Measurements from ENCODE around the gene PSMD10. TPM values are rescaled to one million over a fixed set of nuclear protein-coding genes. Genes with fewer than 3 reads are reported as not detected.

The PSMD10 gene
- total RNA-seq (100 to 1,000 TPM in 1 of 9 donors, 10 to 100 TPM in 8; 21.1 to 112 (median 50.9) TPM), polyA plus RNA-seq (10 to 100 TPM; 27.6 to 85.4 (median 30.4) TPM)
- long read RNA-seq, donor 1, transcript PSMD10-201 (5 exons, 1,546 nt) = major isoform, 90 of 139 reads
- long read RNA-seq, donor 1, partial matches to known transcripts = 25 of 139 reads
- long read RNA-seq, donor 1, other reads (novel, unspliced or antisense) = 21 of 139 reads
- long read RNA-seq, donor 2, transcript PSMD10-201 (5 exons, 1,546 nt) = major isoform, 56 of 63 reads
- long read RNA-seq, donor 2, partial matches to known transcripts = 0 of 63 reads
- long read RNA-seq, donor 2, other reads (novel, unspliced or antisense) = 0 of 63 reads
- long read RNA-seq, donor 3, transcript PSMD10-204 (5 exons, 768 nt) = minor isoform, 5 of 76 reads
- long read RNA-seq, donor 3, transcript PSMD10-201 (5 exons, 1,546 nt) = major isoform, 50 of 76 reads
- long read RNA-seq, donor 3, partial matches to known transcripts = 21 of 76 reads
- long read RNA-seq, donor 3, other reads (novel, unspliced or antisense) = 0 of 76 reads
- long read RNA-seq, donor 4, transcript PSMD10-201 (5 exons, 1,546 nt) = major isoform, 19 of 25 reads
- long read RNA-seq, donor 4, partial matches to known transcripts = 4 of 25 reads
- long read RNA-seq, donor 4, other reads (novel, unspliced or antisense) = 1 of 25 reads
- long read RNA-seq, donor 5, transcript PSMD10-201 (5 exons, 1,546 nt) = major isoform, 32 of 39 reads
- long read RNA-seq, donor 5, transcript PSMD10-204 (5 exons, 768 nt) = minor isoform, 5 of 39 reads
- long read RNA-seq, donor 5, partial matches to known transcripts = 0 of 39 reads
- long read RNA-seq, donor 5, other reads (novel, unspliced or antisense) = 2 of 39 reads
- long read RNA-seq, donor 6, transcript PSMD10-201 (5 exons, 1,546 nt) = major isoform, 18 of 21 reads
- long read RNA-seq, donor 6, partial matches to known transcripts = 0 of 21 reads
- long read RNA-seq, donor 6, other reads (novel, unspliced or antisense) = 2 of 21 reads
- long read RNA-seq, donor 7, transcript PSMD10-201 (5 exons, 1,546 nt) = major isoform, 27 of 28 reads
- long read RNA-seq, donor 7, partial matches to known transcripts = 0 of 28 reads
- long read RNA-seq, donor 7, other reads (novel, unspliced or antisense) = 0 of 28 reads
- long read RNA-seq, donor 8, transcript PSMD10-204 (5 exons, 768 nt) = minor isoform, 10 of 99 reads
- long read RNA-seq, donor 8, transcript PSMD10-201 (5 exons, 1,546 nt) = major isoform, 82 of 99 reads
- long read RNA-seq, donor 8, partial matches to known transcripts = 0 of 99 reads
- long read RNA-seq, donor 8, other reads (novel, unspliced or antisense) = 6 of 99 reads
- long read RNA-seq, donor 9, transcript PSMD10-201 (5 exons, 1,546 nt) = major isoform, 40 of 42 reads
- long read RNA-seq, donor 9, partial matches to known transcripts = 0 of 42 reads
- long read RNA-seq, donor 9, other reads (novel, unspliced or antisense) = 0 of 42 reads
- long read RNA-seq, donor 10, transcript PSMD10-201 (5 exons, 1,546 nt) = major isoform, 29 of 34 reads
- long read RNA-seq, donor 10, partial matches to known transcripts = 0 of 34 reads
- long read RNA-seq, donor 10, other reads (novel, unspliced or antisense) = 0 of 34 reads

GRCh38 chrX:108091264-108091877, at the start of gene PSMD10, which contains the start of gene ATG4A:
Gene PSMD10 (minus strand): TSS chrX:108091542. CDS start chrX:108091520, 22 bp downstream.
Gene ATG4A (plus strand): TSS chrX:108091778. CDS start chrX:108091827, 49 bp downstream.
- Histone ChIP-seq H3K27ac (peak within 1 kb of the TSS; percentile 24 to 92 (median 73)), H3K36me3 (replicated peaks in 1 of 2) (no peaks in the 10 kb centered on the region), H3K9me3 (replicated peaks in 1 of 3) (no peaks in the 10 kb centered on the region), H3K4me3 (peak within 1 kb of the TSS in 3 of 4 donors; percentile 40 to 49 (median 43)), H3K4me1 (replicated peaks in 1 of 2) (peaks cover 3 to 4% of the 10 kb centered on the region in 2 donors), H3K27me3 (no peaks in the 10 kb centered on the region)
- intact Hi-C loops (cut with DNase I) = no loop called here
- peak; percentile 91 to 97 (median 95) for DNase-seq
- TF ChIP-seq POLR2A (IDR thresholded peaks at IDR 0.05) (peak; percentile 31 to 77), CTCF (IDR thresholded peaks at IDR 0.05) (peak in 1 of 6 experiments; percentile 9)
- 0 to 32% (median 13%) methylated on average over 9 to 47 of the region's 47 CpGs for WGBS, 4 donors

GRCh38 chrX:108138814-108139702, 47.7 kb upstream of the PSMD10 start:
- intact Hi-C loops (cut with DNase I) = no loop called here
- TF ChIP-seq POLR2A (IDR thresholded peaks at IDR 0.05) (no peak), CTCF (IDR thresholded peaks at IDR 0.05) (peak in 4 of 6 experiments; percentile 10 to 38 (median 24))
- no peaks in the 10 kb centered on the region for H3K9me3 ChIP-seq (replicated peaks in 1 of 3)
- 58 to 94% (median 75%) methylated on average over 3 to 7 of the region's 7 CpGs for WGBS, 4 donors
- H3K4me1 ChIP-seq (replicated peaks in 1 of 2) = no peaks in the 10 kb centered on the region
- DNase-seq = no peak
- no peak overlapping the region for H3K27ac ChIP-seq
- H3K27me3 ChIP-seq = no peaks in the 10 kb centered on the region
- H3K4me3 ChIP-seq = no peak overlapping the region
- no peaks in the 10 kb centered on the region for H3K36me3 ChIP-seq (replicated peaks in 1 of 2)

GRCh38 chrX:108134724-108135123, 43.4 kb upstream of the PSMD10 start:
- Histone ChIP-seq H3K4me1 (replicated peaks in 1 of 2) (no peaks in the 10 kb centered on the region), H3K9me3 (replicated peaks in 1 of 3) (no peaks in the 10 kb centered on the region), H3K27ac (no peak overlapping the region), H3K36me3 (replicated peaks in 1 of 2) (no peaks in the 10 kb centered on the region), H3K4me3 (no peak overlapping the region), H3K27me3 (no peaks in the 10 kb centered on the region)
- no peak for DNase-seq
- intact Hi-C loops (cut with DNase I) = no loop called here
- no peak for TF ChIP-seq POLR2A (IDR thresholded peaks at IDR 0.05)
- TF ChIP-seq CTCF (IDR thresholded peaks at IDR 0.05) = no peak
- 43 to 89% (median 67%) methylated on average over 1 of the region's 1 CpG; no CpG with 5 or more reads in 1 of the 4 donors for WGBS, 4 donors

Data from adrenal gland (tissue), 19 donors.